ENCODE data around the gene SMIM22. TPM values are rescaled to one million over a fixed set of nuclear protein-coding genes. Genes with fewer than 3 reads are reported as not detected.
A peak's percentile ranks its signal among the peaks of the same experiment; 100 is the strongest.

SMIM22 gene
- total RNA-seq, 2 donors from 2014 or later, result not detected

- H3K27ac ChIP-seq (ENCODE audit: low read depth, low read length), result no peak overlapping the region
- Mint-ChIP-seq H3K4me1 (no peaks in the 10 kb centered on the region), H3K9me3 (no peaks in the 10 kb centered on the region), H3K4me3 (no peak overlapping the region), H3K36me3 (ENCODE audit: low read depth) (peaks cover 63% of the 10 kb centered on the region), H3K27me3 (ENCODE audit: insufficient read depth) (no peaks in the 10 kb centered on the region), H3K27ac (peak overlapping the region; percentile 9)
- peaks cover 87% of the 10 kb centered on the region for H3K36me3 ChIP-seq (ENCODE audit: control insufficient read depth, insufficient read depth, low read length)
- no peaks in the 10 kb centered on the region for H3K9me3 ChIP-seq (ENCODE audit: control insufficient read depth, low read length)
- no peaks in the 10 kb centered on the region for H3K4me1 ChIP-seq (ENCODE audit: control insufficient read depth, insufficient read depth, low read length)
- H3K27me3 ChIP-seq (ENCODE audit: control insufficient read depth, insufficient read depth, low read length, poor library complexity, severe bottlenecking), result no peaks in the 10 kb centered on the region
- 93 to 94% methylated on average over 7 of the region's 7 CpGs for WGBS, 2 experiments (ENCODE audit: insufficient coverage in 1 of 2, insufficient read length in 1 of 2)
- no peak for DNase-seq
- H3K4me3 ChIP-seq (ENCODE audit: low read length), result no peak overlapping the region
- H3K9ac ChIP-seq (ENCODE audit: extremely low read depth, low read length, poor library complexity, severe bottlenecking), result no peak overlapping the region
- no peak for TF ChIP-seq CTCF (conservative IDR thresholded peaks at IDR 0.05)
Observed at GRCh38 chr16:4830408-4830807, 35.2 kb downstream of the SMIM22 start.

GRCh38 chr16:4831616-4832015 is 36.4 kb downstream of the SMIM22 start:
- Mint-ChIP-seq H3K9me3 (no peaks in the 10 kb centered on the region), H3K27me3 (ENCODE audit: insufficient read depth) (no peaks in the 10 kb centered on the region), H3K27ac (no peak overlapping the region), H3K36me3 (ENCODE audit: low read depth) (peaks cover 64% of the 10 kb centered on the region), H3K4me1 (no peaks in the 10 kb centered on the region), H3K4me3 (no peak overlapping the region)
- Histone ChIP-seq H3K9ac (ENCODE audit: extremely low read depth, low read length, poor library complexity, severe bottlenecking) (no peak overlapping the region), H3K9me3 (ENCODE audit: control insufficient read depth, low read length) (no peaks in the 10 kb centered on the region), H3K36me3 (ENCODE audit: control insufficient read depth, insufficient read depth, low read length) (peaks cover 85% of the 10 kb centered on the region), H3K4me1 (ENCODE audit: control insufficient read depth, insufficient read depth, low read length) (no peaks in the 10 kb centered on the region), H3K27ac (ENCODE audit: low read depth, low read length) (no peak overlapping the region), H3K27me3 (ENCODE audit: control insufficient read depth, insufficient read depth, low read length, poor library complexity, severe bottlenecking) (no peaks in the 10 kb centered on the region), H3K4me3 (ENCODE audit: low read length) (no peak overlapping the region)
- TF ChIP-seq CTCF (conservative IDR thresholded peaks at IDR 0.05), result no peak
- WGBS, 2 experiments (ENCODE audit: insufficient coverage in 1 of 2, insufficient read length in 1 of 2), result 93 to 95% methylated on average over 8 of the region's 8 CpGs
- DNase-seq, result no peak

- Histone ChIP-seq H3K4me1 (ENCODE audit: control insufficient read depth, insufficient read depth, low read length) (no peaks in the 10 kb centered on the region), H3K27me3 (ENCODE audit: control insufficient read depth, insufficient read depth, low read length, poor library complexity, severe bottlenecking) (no peaks in the 10 kb centered on the region), H3K4me3 (ENCODE audit: low read length) (no peak overlapping the region), H3K9ac (ENCODE audit: extremely low read depth, low read length, poor library complexity, severe bottlenecking) (no peak overlapping the region), H3K36me3 (ENCODE audit: control insufficient read depth, insufficient read depth, low read length) (peaks cover 82% of the 10 kb centered on the region), H3K27ac (ENCODE audit: low read depth, low read length) (no peak overlapping the region), H3K9me3 (ENCODE audit: control insufficient read depth, low read length) (no peaks in the 10 kb centered on the region)
- Mint-ChIP-seq H3K27ac (no peak overlapping the region), H3K4me1 (no peaks in the 10 kb centered on the region), H3K4me3 (no peak overlapping the region), H3K36me3 (ENCODE audit: low read depth) (peaks cover 59% of the 10 kb centered on the region), H3K9me3 (no peaks in the 10 kb centered on the region), H3K27me3 (ENCODE audit: insufficient read depth) (no peaks in the 10 kb centered on the region)
- WGBS, 2 experiments (ENCODE audit: insufficient coverage in 1 of 2, insufficient read length in 1 of 2), result 94 to 100% methylated on average over 6 of the region's 6 CpGs
- DNase-seq, result no peak
- no peak for TF ChIP-seq CTCF (conservative IDR thresholded peaks at IDR 0.05)
Observed at GRCh38 chr16:4832698-4833343, 37.7 kb downstream of the SMIM22 start.

Measured in endodermal cell (in vitro differentiated cells).